EL (cell line): ENCODE measurements around the gene ZBTB2.
"Not testable (repeated sequence)": the region's sequence is repeated elsewhere in the genome, so short reads cannot be mapped to it uniquely, and the experiment has no call there.

Experiments
- DNase-seq: peaks from one replicate; pipeline ENCODE4 v3.0.0-alpha.2; 2016

Gene ZBTB2

DNA sequence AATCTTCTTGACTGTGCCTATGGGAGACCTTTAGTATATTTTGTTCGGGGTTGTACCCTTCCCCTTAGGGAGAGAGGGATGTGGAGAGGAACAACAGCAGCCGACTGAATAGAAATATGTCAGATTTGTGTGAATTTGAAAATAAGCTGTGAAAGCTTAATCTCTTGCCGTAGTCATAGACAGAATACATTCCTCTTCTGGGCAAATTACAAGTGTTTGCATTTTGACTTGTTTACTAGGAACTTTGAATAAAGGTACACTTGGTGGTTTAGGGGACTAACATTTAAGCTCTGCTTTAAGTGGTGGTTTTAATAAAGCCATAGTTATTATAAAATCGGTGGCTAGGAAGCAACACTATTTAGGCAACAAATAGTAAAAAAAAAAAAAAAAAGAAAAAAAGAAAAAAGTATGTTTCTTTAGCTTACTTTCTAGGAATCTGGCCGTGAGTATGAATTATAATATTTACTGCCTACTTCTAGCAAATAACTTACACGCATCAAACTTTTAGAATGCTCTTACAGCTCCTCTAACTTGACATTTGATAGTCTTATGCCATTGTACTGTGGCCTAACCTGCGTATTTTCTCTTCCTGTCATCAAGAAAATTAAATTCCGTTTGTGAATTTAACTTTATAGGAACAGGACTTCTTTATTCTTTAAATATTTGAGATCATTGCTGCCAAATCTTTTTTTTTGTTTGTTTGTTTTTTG is 65.1 kb downstream of the ZBTB2 start:
- DNase-seq: no peak

DNA sequence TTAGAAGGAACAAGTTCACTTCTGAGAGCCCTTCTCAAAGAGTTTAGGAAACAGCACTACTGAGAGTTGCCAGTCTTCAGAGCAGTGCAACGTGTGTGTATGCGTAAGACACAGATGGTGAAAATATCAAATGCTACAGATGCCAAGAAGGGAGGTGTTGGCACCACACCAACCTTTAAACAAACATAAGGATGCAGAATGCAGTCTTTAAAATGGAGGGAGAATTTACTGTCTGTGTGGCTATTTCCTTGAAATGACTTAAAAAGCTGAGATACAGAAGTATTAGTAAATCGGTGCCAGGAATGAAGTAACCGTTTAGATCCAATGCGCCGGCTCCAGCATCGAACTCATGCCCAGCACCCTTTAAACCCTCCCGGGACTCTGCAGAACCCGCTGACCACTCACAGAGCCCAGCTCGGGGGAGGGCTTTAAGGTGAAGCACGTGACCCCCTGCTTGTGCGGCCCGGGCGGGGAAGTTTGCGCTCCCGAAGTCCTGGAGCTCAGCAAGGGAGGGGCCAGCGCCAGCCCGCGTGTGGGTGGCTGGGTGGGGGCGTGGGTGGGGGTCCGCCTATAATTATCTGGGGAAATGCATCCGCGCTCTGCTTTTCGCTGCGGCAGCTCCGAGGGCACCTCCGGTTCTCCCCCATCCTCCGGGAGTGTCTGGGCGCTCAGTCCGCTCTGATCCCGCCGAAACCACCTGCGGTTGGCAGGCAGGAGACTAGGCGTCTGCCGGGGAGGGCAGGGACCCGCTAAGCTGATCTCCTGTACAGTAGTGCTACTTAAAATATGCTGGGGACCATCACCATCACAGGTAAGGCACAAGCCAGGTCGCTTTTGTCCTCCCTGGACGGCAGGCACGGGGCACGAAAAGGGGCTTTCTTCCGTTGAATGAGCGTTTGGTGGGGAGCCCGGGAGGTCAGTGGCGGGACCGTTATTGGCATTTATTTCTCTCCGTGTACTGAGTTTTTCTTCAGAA is 66.0 kb downstream of the ZBTB2 start:
- DNase-seq: peak; percentile 87

DNA sequence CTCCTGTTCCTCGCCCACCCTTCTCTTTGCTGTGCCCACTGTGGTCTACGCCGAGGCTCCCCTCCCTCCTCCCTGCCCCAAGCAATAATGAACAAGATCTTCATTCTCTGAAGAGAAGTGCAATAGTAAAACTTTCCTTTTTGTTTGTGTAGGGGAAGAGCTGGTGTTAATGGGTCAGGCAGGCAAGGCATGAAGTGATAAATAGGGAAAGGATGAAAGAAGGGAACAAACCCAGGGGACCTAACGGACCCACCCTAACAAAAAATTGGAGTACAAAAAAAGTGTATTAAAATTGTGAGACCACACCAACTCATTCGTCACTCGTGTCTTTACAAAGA is 66.9 kb downstream of the ZBTB2 start:
- no peak for DNase-seq

DNA sequence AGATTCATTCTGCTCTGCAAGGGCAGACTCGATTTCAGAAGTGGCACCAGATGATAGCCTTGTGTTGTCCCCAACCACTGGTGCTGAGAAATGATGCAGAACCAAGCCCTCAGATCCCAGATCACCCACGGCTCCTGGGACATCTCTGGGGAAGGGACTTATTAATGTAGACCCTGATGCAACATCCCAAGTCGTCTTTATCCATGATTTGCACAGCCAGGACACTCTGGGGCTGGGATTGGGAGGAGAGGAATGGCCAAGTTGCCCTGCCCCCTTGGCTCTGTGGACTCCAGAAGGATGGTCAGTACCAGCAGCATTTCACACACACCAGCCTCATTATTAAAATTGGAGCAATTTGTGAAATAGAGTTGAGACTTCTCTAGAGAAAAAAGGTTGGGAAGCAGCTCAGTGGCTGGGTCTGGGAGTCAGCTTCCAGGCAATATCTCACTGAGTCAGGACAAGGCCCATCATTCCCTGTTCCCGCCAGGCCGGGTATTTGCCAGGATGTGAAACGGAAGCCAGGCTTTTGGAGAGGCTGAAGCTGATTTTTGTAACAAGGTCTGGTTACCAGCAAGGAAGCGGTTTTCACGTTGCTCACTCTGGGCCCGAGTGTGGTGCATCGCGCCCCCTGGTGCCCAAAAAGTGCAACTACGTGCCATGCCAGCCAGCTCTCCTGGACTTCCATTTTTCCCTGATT is 67.4 kb downstream of the ZBTB2 start:
- peak; percentile 92 for DNase-seq

DNA sequence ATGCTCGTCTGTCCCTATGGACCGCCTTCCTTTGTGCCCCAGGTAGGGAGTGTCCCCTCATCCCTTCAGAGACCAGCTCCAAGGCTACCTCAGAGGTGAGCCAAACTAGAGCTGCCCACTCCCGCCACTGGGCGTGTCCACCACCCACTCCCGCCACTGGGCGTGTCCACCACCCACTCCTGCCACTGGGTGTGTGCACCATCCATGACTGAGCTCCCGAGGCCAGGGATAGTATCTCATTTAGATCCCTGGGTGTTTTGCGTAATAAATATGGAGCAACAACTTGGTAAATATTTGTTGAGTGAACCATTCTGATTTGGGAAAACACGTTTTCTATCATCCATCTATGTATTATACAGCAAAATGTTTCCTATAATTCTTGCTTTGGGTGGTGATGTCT is 68.8 kb downstream of the ZBTB2 start:
- no peak for DNase-seq

DNA sequence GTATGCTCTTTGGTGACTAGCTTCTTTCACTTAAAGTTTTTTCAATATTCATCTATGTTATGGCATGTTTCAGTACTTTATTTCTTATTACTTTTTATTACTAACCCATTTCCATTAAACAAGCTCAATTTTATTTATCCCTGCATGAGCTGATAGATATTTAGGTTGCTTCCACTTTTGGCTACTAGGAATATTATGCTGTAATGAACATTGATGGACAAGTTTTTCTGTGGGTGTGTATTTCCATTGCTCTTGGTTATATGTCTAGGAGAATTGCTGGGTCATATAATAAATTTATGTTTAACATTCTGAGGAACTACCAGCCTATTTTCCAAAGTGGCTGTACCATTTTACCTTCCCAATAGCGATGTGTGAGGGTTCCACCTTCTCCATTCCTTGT is 69.9 kb downstream of the ZBTB2 start:
- DNase-seq: no peak

DNA sequence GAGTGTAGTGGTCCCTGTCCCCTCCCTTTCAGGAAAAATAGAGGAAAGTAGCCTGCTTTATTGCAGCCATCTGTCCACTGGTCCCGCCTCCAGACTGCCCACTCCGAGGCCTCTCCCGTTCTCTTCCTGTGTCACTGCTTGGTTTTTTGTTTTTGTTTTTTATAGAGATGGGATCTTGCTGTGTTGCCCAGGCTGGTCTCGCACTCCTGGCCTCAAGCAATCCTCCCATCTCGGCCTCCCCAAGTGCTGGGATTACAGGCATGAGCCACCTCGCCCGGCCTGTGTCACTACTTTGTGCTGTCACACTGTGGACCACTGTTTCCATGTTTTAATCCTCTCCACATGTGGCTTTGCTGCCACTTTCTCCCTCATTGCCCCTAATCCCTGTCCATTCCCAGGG is 71.2 kb downstream of the ZBTB2 start:
- DNase-seq: no peak

DNA sequence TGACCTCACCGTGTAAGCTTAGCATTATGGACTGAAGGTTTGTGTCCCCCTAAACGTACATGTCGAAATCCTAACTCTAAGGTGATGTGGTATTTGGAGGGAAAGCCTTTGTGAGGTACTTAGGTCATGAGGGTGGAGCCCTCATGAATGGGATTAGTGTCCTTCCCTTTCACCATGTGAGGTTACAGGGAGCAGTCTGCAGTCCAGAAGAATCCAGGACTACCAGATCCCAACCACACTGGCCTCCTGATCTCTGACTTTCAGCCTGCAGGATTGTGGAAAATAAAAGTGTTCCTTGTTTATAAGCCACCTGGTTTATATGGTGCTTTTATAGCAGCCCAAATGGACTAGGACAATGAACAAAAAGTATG is 73.4 kb downstream of the ZBTB2 start:
- no peak for DNase-seq

DNA sequence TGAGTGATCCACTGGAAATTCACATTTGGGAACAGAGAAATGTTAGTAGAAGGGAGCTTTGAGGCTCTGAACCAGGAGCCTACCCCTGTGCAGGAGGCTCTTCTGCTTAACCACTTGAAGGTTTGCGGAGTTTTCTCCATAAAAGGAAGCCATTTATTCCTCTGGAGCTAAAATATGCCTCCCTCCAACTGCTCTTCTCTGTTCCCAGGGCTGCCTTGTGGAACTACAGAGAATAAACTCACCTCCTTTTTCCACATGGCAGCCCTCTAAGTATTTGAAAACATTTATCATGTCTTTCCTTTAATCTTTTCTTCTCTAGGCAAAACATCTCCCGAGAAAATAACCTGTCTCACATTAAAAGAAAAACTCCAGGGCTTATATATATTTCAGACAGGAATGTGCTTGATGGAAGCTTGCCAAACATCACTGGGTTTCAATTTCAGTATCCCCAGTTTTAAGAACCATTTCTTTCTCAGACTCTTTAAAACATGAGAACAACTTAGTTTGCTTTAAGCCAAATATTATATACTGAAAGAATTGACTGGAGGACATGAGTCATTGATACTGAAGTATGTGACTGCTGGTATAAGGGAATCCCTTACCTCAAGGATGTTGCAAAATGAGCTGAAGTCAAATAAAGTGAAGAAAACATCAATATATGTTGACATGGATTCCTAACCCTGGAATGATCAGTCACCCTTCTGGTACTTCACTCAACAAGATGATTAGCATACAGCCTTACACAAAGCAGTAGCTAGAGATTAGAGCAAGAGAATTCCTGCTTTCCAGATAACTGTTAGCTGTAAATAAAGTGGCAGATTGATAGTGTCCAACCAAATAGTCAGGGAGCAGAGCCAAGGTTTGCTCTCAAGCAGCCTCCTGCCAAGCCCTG is 74.0 kb downstream of the ZBTB2 start:
- peak; percentile 67 for DNase-seq

DNA sequence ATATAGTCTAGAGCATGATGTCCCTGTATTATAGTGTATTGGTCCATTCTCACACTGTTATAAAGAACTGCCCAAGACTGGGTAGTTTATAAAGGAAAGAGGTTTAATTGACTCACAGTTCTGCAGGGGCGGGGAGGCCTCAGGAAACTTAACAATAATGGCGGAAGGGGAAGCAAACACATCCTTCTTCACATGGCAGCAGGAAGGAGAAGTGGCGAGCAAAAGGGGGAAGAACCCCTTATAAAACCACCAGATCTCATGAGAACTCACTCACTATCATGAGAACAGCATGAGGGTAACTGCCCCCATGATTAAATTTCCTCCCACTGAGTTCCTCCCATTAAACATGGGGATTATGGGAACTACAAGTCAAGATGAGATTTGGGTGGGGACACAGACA is 75.7 kb downstream of the ZBTB2 start:
- not testable (repeated sequence) for DNase-seq
